ENCODE results near the gene MAPK8IP1.

GRCh38 chr11:45843158-45843924 lies 42.1 kb upstream of the MAPK8IP1 start:
- no peak for TF ChIP-seq POLR2A (IDR thresholded peaks at IDR 0.05)
- TF ChIP-seq, protein P1, sequence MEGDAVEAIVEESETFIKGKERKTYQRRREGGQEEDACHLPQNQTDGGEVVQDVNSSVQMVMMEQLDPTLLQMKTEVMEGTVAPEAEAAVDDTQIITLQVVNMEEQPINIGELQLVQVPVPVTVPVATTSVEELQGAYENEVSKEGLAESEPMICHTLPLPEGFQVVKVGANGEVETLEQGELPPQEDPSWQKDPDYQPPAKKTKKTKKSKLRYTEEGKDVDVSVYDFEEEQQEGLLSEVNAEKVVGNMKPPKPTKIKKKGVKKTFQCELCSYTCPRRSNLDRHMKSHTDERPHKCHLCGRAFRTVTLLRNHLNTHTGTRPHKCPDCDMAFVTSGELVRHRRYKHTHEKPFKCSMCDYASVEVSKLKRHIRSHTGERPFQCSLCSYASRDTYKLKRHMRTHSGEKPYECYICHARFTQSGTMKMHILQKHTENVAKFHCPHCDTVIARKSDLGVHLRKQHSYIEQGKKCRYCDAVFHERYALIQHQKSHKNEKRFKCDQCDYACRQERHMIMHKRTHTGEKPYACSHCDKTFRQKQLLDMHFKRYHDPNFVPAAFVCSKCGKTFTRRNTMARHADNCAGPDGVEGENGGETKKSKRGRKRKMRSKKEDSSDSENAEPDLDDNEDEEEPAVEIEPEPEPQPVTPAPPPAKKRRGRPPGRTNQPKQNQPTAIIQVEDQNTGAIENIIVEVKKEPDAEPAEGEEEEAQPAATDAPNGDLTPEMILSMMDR (IDR thresholded peaks at IDR 0.05), result peak in 2 of 3 donors; percentile 38 to 82

All from lower leg skin (tissue), 3 donors.